Thyroid gland (tissue), 4 donors: ENCODE measurements around the gene EPN3. TPM values are rescaled to one million over a fixed set of nuclear protein-coding genes. Genes with fewer than 3 reads are reported as not detected.

Experiments used
- DNase-seq, 2 donors: peaks; one replicate each; pipeline ENCODE4 v3.0.0-alpha.2; 2019
- H3K27ac ChIP-seq, 3 donors: fragments of 200-600 bp; sonication (generic); 1 replicate in 2 of 3; 2 replicates in 1 of 3; pipeline ENCODE4 v1.5.1; 2016 to 2019; ENCODE audit warnings: mild to moderate bottlenecking in 1 of 3, moderate library complexity in 1 of 3
- H3K27me3 ChIP-seq: fragments of 200-600 bp; sonication (generic); one replicate; pipeline ENCODE4 v1.5.1; 2019
- H3K36me3 ChIP-seq, 2 donors: fragments of 200-600 bp; sonication (generic); one replicate each; pipeline ENCODE4 v1.5.1; 2016 to 2019
- H3K4me1 ChIP-seq, 2 donors: fragments of 200-600 bp; sonication (generic); one replicate each; pipeline ENCODE4 v1.5.1; 2017 to 2019
- H3K4me3 ChIP-seq, 3 donors: fragments of 200-600 bp; sonication (generic); replicated peaks in 1 of 3; 1 replicate in 2 of 3; 2 replicates in 1 of 3; pipeline ENCODE4 v1.5.1; 2016; ENCODE audit warnings: mild to moderate bottlenecking in 1 of 3
- H3K9me3 ChIP-seq: fragments of 200-600 bp; sonication (generic); one replicate; pipeline ENCODE4 v1.5.1; 2017
- POLR2A ChIP-seq, 2 donors: fragments of 450-650 bp; IDR thresholded peaks; one replicate each; pipeline ENCODE4 v1.6.1; 2017; ENCODE audit warnings: antibody characterized with exemption in 2 of 2, mild to moderate bottlenecking in 2 of 2, moderate library complexity in 1 of 2
- WGBS, 2 donors: methylation state at CpG; one replicate each; pipeline ENCODE4 v1.1.5; 2017; 5-methylcytosine and 5-hydroxymethylcytosine counted together
- intact Hi-C: fragments of 100-400 bp; cut with DNase I; formaldehyde crosslinking; loops from one replicate; pipeline ENCODE4 v1.15.1; 2023
- total RNA-seq, 4 donors: library from RNA; depleted of rRNA; stranded (reverse); fragments of >200 nt; gene quantifications; one replicate each; pipeline ENCODE4 v1.2.3, GENCODE V29; 2016
- TF ChIP-seq, protein P1 (sequence below), 6 experiments: fragments of 200-600 bp in 3 of 6; fragments of 450-650 bp in 3 of 6; sonication (generic) in 3 of 6; IDR thresholded peaks; one replicate each; pipeline ENCODE4 v1.5.1; 2016 to 2019; ENCODE audit warnings: antibody characterized with exemption in 6 of 6, mild to moderate bottlenecking in 2 of 6, inconsistent platforms in 1 of 6, moderate library complexity in 1 of 6

The EPN3 gene
- total RNA-seq, 4 donors from 2014 or later: 0.63 to 31.6 (median 3.5) TPM; not detected in 1

DNA sequence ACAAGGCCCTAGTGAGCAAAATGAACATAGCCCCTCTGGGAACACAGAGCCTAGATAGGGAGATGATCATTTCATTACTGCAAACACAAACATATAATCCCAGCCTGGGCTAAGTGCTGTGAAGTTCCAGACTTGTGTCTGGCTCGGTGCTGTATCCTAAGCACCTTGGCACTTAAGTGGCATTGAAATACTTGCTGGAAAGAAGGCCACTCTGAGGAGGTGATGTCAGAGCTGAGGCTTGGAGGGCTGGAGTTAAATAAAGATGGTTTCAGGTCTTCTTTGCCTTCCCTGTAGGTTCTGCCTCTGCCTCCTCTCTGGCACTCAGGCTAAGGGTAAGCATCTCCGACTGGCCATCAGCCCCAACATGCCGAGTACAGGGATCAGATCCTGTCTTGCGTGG is 25.6 kb downstream of the EPN3 start:
- intact Hi-C loops: no loop called here

DNA sequence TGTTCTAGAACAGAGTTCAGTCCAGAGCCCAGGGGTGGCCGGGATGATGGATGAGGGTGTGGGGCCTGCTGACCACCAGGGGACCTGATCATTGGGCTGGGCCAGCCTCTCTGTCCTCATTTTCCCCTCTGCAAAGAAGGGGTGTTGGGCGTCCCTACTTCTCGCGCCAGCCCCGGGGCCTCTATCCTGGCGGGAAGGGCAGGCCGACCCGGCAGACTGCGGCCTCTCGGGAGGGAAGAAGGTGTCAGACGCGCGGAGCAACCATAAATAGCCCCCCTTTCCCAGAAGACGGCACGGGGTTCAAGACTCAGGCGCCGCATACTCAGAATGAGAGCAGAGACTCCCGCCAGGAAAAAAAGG is 26.0 kb downstream of the EPN3 start:
- TF ChIP-seq POLR2A (IDR thresholded peaks at IDR 0.05): no peak
- TF ChIP-seq, protein P1, sequence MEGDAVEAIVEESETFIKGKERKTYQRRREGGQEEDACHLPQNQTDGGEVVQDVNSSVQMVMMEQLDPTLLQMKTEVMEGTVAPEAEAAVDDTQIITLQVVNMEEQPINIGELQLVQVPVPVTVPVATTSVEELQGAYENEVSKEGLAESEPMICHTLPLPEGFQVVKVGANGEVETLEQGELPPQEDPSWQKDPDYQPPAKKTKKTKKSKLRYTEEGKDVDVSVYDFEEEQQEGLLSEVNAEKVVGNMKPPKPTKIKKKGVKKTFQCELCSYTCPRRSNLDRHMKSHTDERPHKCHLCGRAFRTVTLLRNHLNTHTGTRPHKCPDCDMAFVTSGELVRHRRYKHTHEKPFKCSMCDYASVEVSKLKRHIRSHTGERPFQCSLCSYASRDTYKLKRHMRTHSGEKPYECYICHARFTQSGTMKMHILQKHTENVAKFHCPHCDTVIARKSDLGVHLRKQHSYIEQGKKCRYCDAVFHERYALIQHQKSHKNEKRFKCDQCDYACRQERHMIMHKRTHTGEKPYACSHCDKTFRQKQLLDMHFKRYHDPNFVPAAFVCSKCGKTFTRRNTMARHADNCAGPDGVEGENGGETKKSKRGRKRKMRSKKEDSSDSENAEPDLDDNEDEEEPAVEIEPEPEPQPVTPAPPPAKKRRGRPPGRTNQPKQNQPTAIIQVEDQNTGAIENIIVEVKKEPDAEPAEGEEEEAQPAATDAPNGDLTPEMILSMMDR (IDR thresholded peaks at IDR 0.05): no peak
- H3K27ac ChIP-seq: no peak overlapping the region
- no peaks in the 10 kb centered on the region for H3K9me3 ChIP-seq
- peaks cover 10% of the 10 kb centered on the region for H3K27me3 ChIP-seq
- peaks cover 52 to 62% of the 10 kb centered on the region in 2 donors for H3K4me1 ChIP-seq
- intact Hi-C loops: no loop called here
- 10 to 30% methylated on average over 4 to 8 of the region's 18 CpGs for WGBS, 2 donors
- H3K4me3 ChIP-seq: no peak overlapping the region
- H3K36me3 ChIP-seq: peaks cover 0 to 7% of the 10 kb centered on the region in 2 donors
- no peak for DNase-seq

More for the DNA sequence above, 25.6 kb downstream of the EPN3 start:
- 40 to 53% methylated on average over 2 to 4 of the region's 4 CpGs for WGBS, 2 donors
- H3K4me3 ChIP-seq: no peak overlapping the region
- no peak overlapping the region for H3K27ac ChIP-seq
- peaks cover 0 to 7% of the 10 kb centered on the region in 2 donors for H3K36me3 ChIP-seq
- TF ChIP-seq, protein P1 (IDR thresholded peaks at IDR 0.05): no peak
- TF ChIP-seq POLR2A (IDR thresholded peaks at IDR 0.05): no peak
- H3K9me3 ChIP-seq: no peaks in the 10 kb centered on the region
- peak; percentile 53 to 61 for DNase-seq
- peaks cover 52 to 62% of the 10 kb centered on the region in 2 donors for H3K4me1 ChIP-seq
- peaks cover 10% of the 10 kb centered on the region for H3K27me3 ChIP-seq

GRCh38 chr17:50558941-50559614 is 26.5 kb downstream of the EPN3 start:
- Histone ChIP-seq H3K4me3 (peak overlapping the region in 1 of 3 donors; percentile 29), H3K27me3 (peaks cover 10% of the 10 kb centered on the region), H3K36me3 (peaks cover 0 to 7% of the 10 kb centered on the region in 2 donors), H3K9me3 (no peaks in the 10 kb centered on the region), H3K4me1 (peaks cover 52 to 62% of the 10 kb centered on the region in 2 donors), H3K27ac (no peak overlapping the region)
- intact Hi-C loops: no loop called here
- TF ChIP-seq, protein P1 (IDR thresholded peaks at IDR 0.05): no peak
- TF ChIP-seq POLR2A (IDR thresholded peaks at IDR 0.05): no peak
- peak in 1 of 2 donors; percentile 19 for DNase-seq
- 0 to 5% methylated on average over 31 to 32 of the region's 55 CpGs for WGBS, 2 donors

DNA sequence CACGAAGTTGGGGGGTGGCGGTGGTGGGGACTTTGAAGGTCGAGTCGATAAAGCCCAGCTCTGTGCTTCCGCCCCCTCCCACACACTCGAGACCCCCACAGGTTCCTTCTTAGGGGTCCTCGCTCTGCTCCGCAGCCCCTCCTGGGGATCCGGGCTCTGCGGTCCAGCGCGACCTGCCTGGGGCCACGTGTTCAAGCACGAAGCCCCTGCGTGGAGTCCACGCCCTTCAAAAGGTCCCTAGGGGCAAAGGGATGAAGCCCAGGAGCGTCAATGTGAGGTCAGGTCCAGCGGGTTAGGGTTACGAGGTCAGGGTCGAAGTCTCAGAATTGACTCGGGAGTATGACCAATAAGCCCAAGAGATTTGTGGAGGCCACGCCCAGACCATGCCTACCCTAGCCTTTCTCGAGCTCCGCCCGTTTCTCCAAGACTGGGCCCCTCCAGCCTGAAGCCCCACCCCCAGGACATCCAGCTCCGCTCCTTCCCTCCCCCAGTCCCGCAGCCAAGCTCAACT is 27.2 kb downstream of the EPN3 start:
- Histone ChIP-seq H3K36me3 (peaks cover 0 to 7% of the 10 kb centered on the region in 2 donors), H3K4me3 (peak overlapping the region in 1 of 3 donors; percentile 29), H3K27ac (no peak overlapping the region), H3K9me3 (no peaks in the 10 kb centered on the region), H3K27me3 (peaks cover 10% of the 10 kb centered on the region), H3K4me1 (peaks cover 58 to 67% of the 10 kb centered on the region in 2 donors)
- peak; percentile 30 to 48 for DNase-seq
- intact Hi-C loops: no loop called here
- TF ChIP-seq, protein P1 (IDR thresholded peaks at IDR 0.05): no peak
- no peak for TF ChIP-seq POLR2A (IDR thresholded peaks at IDR 0.05)
- WGBS, 2 donors: 0 to 7% methylated on average over 5 to 26 of the region's 27 CpGs

DNA sequence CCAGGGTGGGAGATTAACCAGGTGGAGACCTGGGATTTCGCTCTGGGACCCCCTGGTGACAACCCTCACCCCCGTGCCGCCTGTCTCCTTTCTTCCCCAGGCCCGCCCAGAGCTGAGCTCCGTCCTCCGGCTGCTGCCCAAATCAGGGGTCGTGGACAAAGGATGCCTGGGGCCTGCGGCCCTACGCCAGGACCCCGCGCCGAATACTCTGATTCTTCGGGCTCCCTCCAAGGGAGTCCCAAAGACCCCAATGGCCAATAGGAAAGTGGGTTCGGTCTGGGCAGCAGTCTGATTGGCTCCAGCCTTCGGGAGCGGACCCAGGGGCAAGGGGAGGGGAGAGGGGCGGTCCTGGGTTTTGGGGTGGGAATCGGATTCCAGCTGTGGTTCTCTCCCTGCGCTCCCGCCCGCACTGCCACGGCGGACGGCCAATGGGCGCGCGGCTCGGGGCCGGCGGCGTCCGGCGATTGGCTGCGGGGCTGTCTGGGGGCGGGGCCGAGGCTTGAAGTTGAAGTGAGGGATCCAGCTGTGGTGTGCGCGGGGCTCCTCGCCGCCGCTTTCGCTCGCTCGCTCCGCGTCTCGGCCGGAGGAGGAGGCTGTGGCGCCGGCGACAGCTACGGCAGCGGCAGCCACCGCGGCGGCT is 27.8 kb downstream of the EPN3 start, which contains the start of gene CACNA1G:
CACNA1G (plus strand) TSS at position 531 of the 640 bp plus-strand sequence. CDS start 745 bp downstream, outside the sequence.
- Histone ChIP-seq H3K4me1 (peaks cover 59 to 71% of the 10 kb centered on the region in 2 donors), H3K4me3 (peak within 1 kb of the TSS in 2 of 3 donors; percentile 26 to 29), H3K9me3 (no peaks in the 10 kb centered on the region), H3K27me3 (peaks cover 10% of the 10 kb centered on the region), H3K36me3 (peaks cover 0 to 4% of the 10 kb centered on the region in 2 donors), H3K27ac (no peak within 1 kb of the TSS)
- 4 to 7% methylated on average over 10 to 16 of the region's 56 CpGs for WGBS, 2 donors
- peak; percentile 84 to 86 for DNase-seq
- TF ChIP-seq POLR2A (IDR thresholded peaks at IDR 0.05): peak in 1 of 2 donors; percentile 46
- TF ChIP-seq, protein P1 (IDR thresholded peaks at IDR 0.05): no peak
- intact Hi-C loops: no loop called here
